ENCODE data around the gene THRSP. TPM values are rescaled to one million over a fixed set of nuclear protein-coding genes. Genes with fewer than 3 reads are reported as not detected.
"Not testable (repeated sequence)": the region's sequence is repeated elsewhere in the genome, so short reads cannot be mapped to it uniquely, and the experiment has no call there.

The THRSP gene, protein sequence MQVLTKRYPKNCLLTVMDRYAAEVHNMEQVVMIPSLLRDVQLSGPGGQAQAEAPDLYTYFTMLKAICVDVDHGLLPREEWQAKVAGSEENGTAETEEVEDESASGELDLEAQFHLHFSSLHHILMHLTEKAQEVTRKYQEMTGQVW
- total RNA-seq (2021; ENCODE audit: unreplicated experiment): not detected
- polyA plus RNA-seq (2012): not detected in 2 replicates
- Bru-seq, nascent RNA: not detected
- not detected for BruChase-seq, experiment 1, labeled RNA remaining after a 6-hour chase
- percentile 11 among the genes with signal in this experiment for BruChase-seq, experiment 2, labeled RNA remaining after a 2-hour chase
- long read RNA-seq: 0 reads

DNA sequence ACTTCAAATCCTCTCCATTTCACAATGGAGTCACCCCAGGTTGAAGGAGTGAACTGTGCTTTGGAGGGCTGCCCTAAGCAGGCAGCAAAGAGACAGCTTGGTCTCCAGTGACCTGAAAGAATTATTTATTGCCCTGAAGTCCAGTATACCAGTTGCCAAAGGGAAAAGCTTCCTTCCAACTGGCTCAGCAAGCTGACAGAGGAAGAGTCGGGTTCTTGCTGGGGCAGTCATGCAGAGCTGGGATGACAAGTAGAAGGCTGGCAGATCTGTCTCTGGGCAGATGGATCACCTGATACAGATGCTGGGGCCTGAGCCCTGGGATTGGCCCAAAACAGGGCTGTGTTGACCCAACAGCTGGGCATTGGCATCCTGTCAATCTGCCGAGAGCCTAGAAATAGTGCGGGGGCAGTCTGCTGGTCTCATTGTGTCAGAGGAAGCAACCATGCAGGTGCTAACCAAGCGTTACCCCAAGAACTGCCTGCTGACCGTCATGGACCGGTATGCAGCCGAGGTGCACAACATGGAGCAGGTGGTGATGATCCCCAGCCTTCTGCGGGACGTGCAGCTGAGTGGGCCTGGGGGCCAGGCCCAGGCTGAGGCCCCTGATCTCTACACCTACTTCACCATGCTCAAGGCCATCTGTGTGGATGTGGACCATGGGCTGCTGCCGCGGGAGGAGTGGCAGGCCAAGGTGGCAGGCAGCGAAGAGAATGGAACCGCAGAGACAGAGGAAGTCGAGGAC, at the start of gene THRSP:
TSS of gene THRSP (plus strand) at position 422 of the 742 bp plus-strand sequence. CDS start at position 443, 21 bp downstream.
- no peak within 1 kb of the TSS for H2AFZ ChIP-seq (ENCODE audit: low read depth, low read length, poor library complexity, severe bottlenecking)
- TF ChIP-seq CBX3 (IDR thresholded peaks at IDR 0.05; ENCODE audit: low read depth): no peak
- TF ChIP-seq YY1 (IDR thresholded peaks at IDR 0.05; ENCODE audit: extremely low read depth, insufficient replicate concordance, low read depth, low read length): no peak
- no peak for TF ChIP-seq TCF7L2 (IDR thresholded peaks at IDR 0.05; ENCODE audit: borderline replicate concordance, extremely low read depth, insufficient read depth, insufficient read length)
- TF ChIP-seq, protein P1, sequence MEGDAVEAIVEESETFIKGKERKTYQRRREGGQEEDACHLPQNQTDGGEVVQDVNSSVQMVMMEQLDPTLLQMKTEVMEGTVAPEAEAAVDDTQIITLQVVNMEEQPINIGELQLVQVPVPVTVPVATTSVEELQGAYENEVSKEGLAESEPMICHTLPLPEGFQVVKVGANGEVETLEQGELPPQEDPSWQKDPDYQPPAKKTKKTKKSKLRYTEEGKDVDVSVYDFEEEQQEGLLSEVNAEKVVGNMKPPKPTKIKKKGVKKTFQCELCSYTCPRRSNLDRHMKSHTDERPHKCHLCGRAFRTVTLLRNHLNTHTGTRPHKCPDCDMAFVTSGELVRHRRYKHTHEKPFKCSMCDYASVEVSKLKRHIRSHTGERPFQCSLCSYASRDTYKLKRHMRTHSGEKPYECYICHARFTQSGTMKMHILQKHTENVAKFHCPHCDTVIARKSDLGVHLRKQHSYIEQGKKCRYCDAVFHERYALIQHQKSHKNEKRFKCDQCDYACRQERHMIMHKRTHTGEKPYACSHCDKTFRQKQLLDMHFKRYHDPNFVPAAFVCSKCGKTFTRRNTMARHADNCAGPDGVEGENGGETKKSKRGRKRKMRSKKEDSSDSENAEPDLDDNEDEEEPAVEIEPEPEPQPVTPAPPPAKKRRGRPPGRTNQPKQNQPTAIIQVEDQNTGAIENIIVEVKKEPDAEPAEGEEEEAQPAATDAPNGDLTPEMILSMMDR (IDR thresholded peaks at IDR 0.05 in 2 of 3, conservative IDR thresholded peaks at IDR 0.05 in 1 of 3; ENCODE audit: borderline replicate concordance in 1 of 3, insufficient read depth in 1 of 3, low read depth in 2 of 3, low read length in 2 of 3): no peak
- no peak for TF ChIP-seq CEBPB (IDR thresholded peaks at IDR 0.05; ENCODE audit: low read depth)
- TF ChIP-seq POLR2AphosphoS5 (IDR thresholded peaks at IDR 0.05; ENCODE audit: low read depth, low read length): no peak
- TF ChIP-seq, protein P2, sequence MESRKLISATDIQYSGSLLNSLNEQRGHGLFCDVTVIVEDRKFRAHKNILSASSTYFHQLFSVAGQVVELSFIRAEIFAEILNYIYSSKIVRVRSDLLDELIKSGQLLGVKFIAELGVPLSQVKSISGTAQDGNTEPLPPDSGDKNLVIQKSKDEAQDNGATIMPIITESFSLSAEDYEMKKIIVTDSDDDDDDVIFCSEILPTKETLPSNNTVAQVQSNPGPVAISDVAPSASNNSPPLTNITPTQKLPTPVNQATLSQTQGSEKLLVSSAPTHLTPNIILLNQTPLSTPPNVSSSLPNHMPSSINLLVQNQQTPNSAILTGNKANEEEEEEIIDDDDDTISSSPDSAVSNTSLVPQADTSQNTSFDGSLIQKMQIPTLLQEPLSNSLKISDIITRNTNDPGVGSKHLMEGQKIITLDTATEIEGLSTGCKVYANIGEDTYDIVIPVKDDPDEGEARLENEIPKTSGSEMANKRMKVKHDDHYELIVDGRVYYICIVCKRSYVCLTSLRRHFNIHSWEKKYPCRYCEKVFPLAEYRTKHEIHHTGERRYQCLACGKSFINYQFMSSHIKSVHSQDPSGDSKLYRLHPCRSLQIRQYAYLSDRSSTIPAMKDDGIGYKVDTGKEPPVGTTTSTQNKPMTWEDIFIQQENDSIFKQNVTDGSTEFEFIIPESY (IDR thresholded peaks at IDR 0.05; ENCODE audit: extremely low read depth, insufficient replicate concordance, low read length): no peak
- TF ChIP-seq SRF (IDR thresholded peaks at IDR 0.05; ENCODE audit: low read depth): no peak
- no peak for TF ChIP-seq EZH2phosphoT487 (IDR thresholded peaks at IDR 0.05; ENCODE audit: borderline replicate concordance)
- TF ChIP-seq JUND (IDR thresholded peaks at IDR 0.05): no peak
- no peak for TF ChIP-seq EGR1 (IDR thresholded peaks at IDR 0.05; ENCODE audit: low read depth)
- no peak for TF ChIP-seq RAD21 (IDR thresholded peaks at IDR 0.05; ENCODE audit: low read depth)
- TF ChIP-seq POLR2A (IDR thresholded peaks at IDR 0.05; ENCODE audit: borderline replicate concordance, extremely low read depth, insufficient read depth, insufficient read length): no peak
- TF ChIP-seq ZNF274 (IDR thresholded peaks at IDR 0.05; ENCODE audit: low read depth, low read length): no peak
- no peak within 1 kb of the TSS for H3K9ac ChIP-seq (ENCODE audit: low read length)
- H3K9me2 ChIP-seq (ENCODE audit: insufficient read depth): no peaks in the 10 kb centered on the region
- H3K27me3 ChIP-seq (ENCODE audit: insufficient read depth, low read length): no peaks in the 10 kb centered on the region
- ChIA-PET POLR2A (no interaction called here), CTCF (no interaction called here), RAD21 (ENCODE audit: low non-redundant PET in 1 of 2, low total read pairs in 2 of 2, uncharacterized antibody in 2 of 2, unreplicated experiment in 2 of 2) (no interaction called here)
- H4K20me1 ChIP-seq (ENCODE audit: insufficient read depth): no peaks in the 10 kb centered on the region
- no peaks in the 10 kb centered on the region; a peak in 1 of 4 replicates for H3K36me3 ChIP-seq (ENCODE audit: control insufficient read depth in 1 of 2, insufficient read depth in 2 of 2, low read length in 2 of 2)
- no peak within 1 kb of the TSS for H3K4me3 ChIP-seq (replicated peaks in 1 of 2; ENCODE audit: low read depth in 1 of 2, low read length in 2 of 2)
- H3K9me3 ChIP-seq (ENCODE audit: control insufficient read depth in 1 of 2, insufficient read depth in 1 of 2, low read depth in 1 of 2, low read length in 2 of 2): no peaks in the 10 kb centered on the region
- H3K4me2 ChIP-seq (ENCODE audit: low read length): no peak within 1 kb of the TSS
- intact Hi-C loops (cut with micrococcal nuclease): no loop called here
- no peaks in the 10 kb centered on the region for H3K4me1 ChIP-seq (ENCODE audit: control insufficient read depth in 1 of 2, insufficient read depth in 2 of 2, low read length in 2 of 2)
- no TSS peak for BruUV-seq (replicated peaks)
- DNase-seq (ENCODE audit: low read depth, low spot score): no peak
- H3K79me2 ChIP-seq (ENCODE audit: insufficient read depth, low read length): no peaks in the 10 kb centered on the region
- H3K27ac ChIP-seq (ENCODE audit: low read depth, low read length): no peak within 1 kb of the TSS
- ATAC-seq: no peak

DNA sequence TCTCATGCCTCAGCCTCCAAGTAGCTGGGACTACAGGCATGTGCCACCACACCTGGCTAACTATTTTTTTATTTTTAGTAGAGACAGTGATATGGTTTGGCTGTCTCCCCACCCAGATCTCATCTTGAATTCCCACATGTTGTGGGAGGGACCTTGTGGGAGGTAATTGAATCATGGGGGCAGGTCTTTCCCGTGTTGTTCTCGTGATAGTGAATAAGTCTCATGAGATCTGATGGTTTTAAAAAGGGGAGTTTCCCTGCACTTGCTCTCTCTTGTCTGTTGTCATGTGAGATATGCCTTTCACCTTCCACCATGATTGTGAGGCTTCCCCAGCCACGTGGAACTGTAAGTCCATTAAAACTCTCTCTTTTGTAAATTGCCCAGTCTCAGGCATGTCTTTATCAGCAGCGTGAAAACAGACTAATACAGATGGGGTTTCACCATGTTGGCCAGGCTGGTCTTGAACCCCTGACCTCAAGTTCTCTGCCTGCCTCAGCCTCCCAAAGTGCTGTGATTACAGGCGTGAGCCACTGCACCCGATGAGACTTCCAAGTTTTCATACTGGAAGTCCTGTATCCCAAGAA, 48.6 kb upstream of the THRSP start:
- not testable (repeated sequence) for DNase-seq (ENCODE audit: low read depth, low spot score); BruUV-seq (replicated peaks)

More for the DNA sequence above, 48.6 kb upstream of the THRSP start:
- POLR2A ChIA-PET; H3K9ac ChIP-seq (ENCODE audit: low read length); intact Hi-C loops (cut with micrococcal nuclease); H3K4me3 ChIP-seq (replicated peaks in 1 of 2; ENCODE audit: low read depth in 1 of 2, low read length in 2 of 2); H3K4me2 ChIP-seq (ENCODE audit: low read length); CTCF ChIA-PET; H3K27me3 ChIP-seq (ENCODE audit: insufficient read depth, low read length); H3K9me2 ChIP-seq (ENCODE audit: insufficient read depth); ATAC-seq; H2AFZ ChIP-seq (ENCODE audit: low read depth, low read length, poor library complexity, severe bottlenecking); H3K79me2 ChIP-seq (ENCODE audit: insufficient read depth, low read length); H4K20me1 ChIP-seq (ENCODE audit: insufficient read depth); RAD21 ChIA-PET (ENCODE audit: low non-redundant PET in 1 of 2, low total read pairs in 2 of 2, uncharacterized antibody in 2 of 2, unreplicated experiment in 2 of 2); H3K4me1 ChIP-seq (ENCODE audit: control insufficient read depth in 1 of 2, insufficient read depth in 2 of 2, low read length in 2 of 2); H3K9me3 ChIP-seq (ENCODE audit: control insufficient read depth in 1 of 2, insufficient read depth in 1 of 2, low read depth in 1 of 2, low read length in 2 of 2); H3K27ac ChIP-seq (ENCODE audit: low read depth, low read length); H3K36me3 ChIP-seq (ENCODE audit: control insufficient read depth in 1 of 2, insufficient read depth in 2 of 2, low read length in 2 of 2): not testable (repeated sequence)
